SU-DHL-6 (cell line): ENCODE measurements around the gene MLH3.

ENCODE experiments used
- H2AFZ ChIP-seq: fragments of 200-600 bp; sonication (generic); 2 replicates; pipeline ENCODE4 v1.6.1; 2014; ENCODE audit warnings: low read depth, mild to moderate bottlenecking, moderate library complexity, mixed read lengths, antibody characterized with exemption, low read length; ENCODE audit not compliant: severe bottlenecking
- H3F3A ChIP-seq: fragments of 200-600 bp; shearing (Covaris generic); 2 replicates; pipeline ENCODE4 v1.6.0; 2016; ENCODE audit warnings: antibody characterized with exemption, mild to moderate bottlenecking; ENCODE audit not compliant: insufficient read depth
- H3K27ac ChIP-seq: fragments of 200-600 bp; sonication (generic); 2 replicates; pipeline ENCODE4 v1.5.1; 2016; ENCODE audit warnings: low read depth, mild to moderate bottlenecking, low read length, moderate library complexity, mixed read lengths
- H3K27me3 ChIP-seq: fragments of 200-600 bp; sonication (generic), shearing (Covaris generic); 2 replicates; pipeline ENCODE4 v1.6.0; 2014; ENCODE audit warnings: mild to moderate bottlenecking, low read length
- H3K36me3 ChIP-seq: fragments of 200-600 bp; sonication (generic); 2 replicates; pipeline ENCODE4 v1.6.1; 2014; ENCODE audit warnings: mild to moderate bottlenecking, low read length, mixed read lengths
- H3K4me2 ChIP-seq: fragments of 300-600, 200-600 bp; shearing (Covaris generic), sonication (generic); 2 replicates; pipeline ENCODE4 v1.6.0; 2014; ENCODE audit warnings: low read length, low read depth, mild to moderate bottlenecking; ENCODE audit not compliant: poor library complexity, severe bottlenecking
- H3K4me3 ChIP-seq: fragments of 200-600 bp; sonication (generic); 2 replicates; pipeline ENCODE4 v1.5.1; 2014; ENCODE audit warnings: antibody characterized with exemption, low read length, mild to moderate bottlenecking, mixed read lengths; ENCODE audit not compliant: insufficient read depth, poor library complexity, severe bottlenecking
- H3K79me2 ChIP-seq: fragments of 200-600 bp; sonication (generic); 2 replicates; pipeline ENCODE4 v1.6.1; 2014; ENCODE audit warnings: mild to moderate bottlenecking, low read length, moderate library complexity; ENCODE audit not compliant: insufficient read depth
- H3K9ac ChIP-seq: fragments of 200-600 bp; sonication (generic); 2 replicates; pipeline ENCODE4 v1.7.0; 2014; ENCODE audit warnings: mild to moderate bottlenecking, low read length
- H3K9me2 ChIP-seq: fragments of 200-600 bp; sonication (generic); replicated peaks from 2 replicates; pipeline ENCODE4 v1.6.1; 2014; ENCODE audit warnings: low read length; ENCODE audit not compliant: insufficient read depth
- H3K9me3 ChIP-seq: fragments of 200-600 bp; sonication (generic); 2 replicates; pipeline ENCODE4 v1.6.1; 2014; ENCODE audit warnings: low read length, mixed read lengths; ENCODE audit not compliant: insufficient read depth
- H4K20me1 ChIP-seq: fragments of 200-600 bp; sonication (generic); 2 replicates; pipeline ENCODE4 v1.6.1; 2014; ENCODE audit warnings: low read depth, mild to moderate bottlenecking, antibody characterized with exemption, low read length, moderate library complexity, mixed read lengths
- EZH2phosphoT487 ChIP-seq: fragments of 200-600 bp; sonication (generic), shearing (Covaris generic); conservative IDR thresholded peaks from 2 replicates; pipeline ENCODE4 v1.6.1; 2018; ENCODE audit warnings: mild to moderate bottlenecking, antibody characterized with exemption, low read length, moderate library complexity, mixed read lengths
- TF ChIP-seq, protein P1 (sequence below): fragments of 200-600 bp; sonication (generic); IDR thresholded peaks from one replicate; pipeline ENCODE4 v1.5.1; 2017; ENCODE audit warnings: antibody characterized with exemption, mild to moderate bottlenecking, low read length, moderate library complexity; ENCODE audit not compliant: insufficient read depth, poor library complexity, severe bottlenecking

MLH3 gene

DNA sequence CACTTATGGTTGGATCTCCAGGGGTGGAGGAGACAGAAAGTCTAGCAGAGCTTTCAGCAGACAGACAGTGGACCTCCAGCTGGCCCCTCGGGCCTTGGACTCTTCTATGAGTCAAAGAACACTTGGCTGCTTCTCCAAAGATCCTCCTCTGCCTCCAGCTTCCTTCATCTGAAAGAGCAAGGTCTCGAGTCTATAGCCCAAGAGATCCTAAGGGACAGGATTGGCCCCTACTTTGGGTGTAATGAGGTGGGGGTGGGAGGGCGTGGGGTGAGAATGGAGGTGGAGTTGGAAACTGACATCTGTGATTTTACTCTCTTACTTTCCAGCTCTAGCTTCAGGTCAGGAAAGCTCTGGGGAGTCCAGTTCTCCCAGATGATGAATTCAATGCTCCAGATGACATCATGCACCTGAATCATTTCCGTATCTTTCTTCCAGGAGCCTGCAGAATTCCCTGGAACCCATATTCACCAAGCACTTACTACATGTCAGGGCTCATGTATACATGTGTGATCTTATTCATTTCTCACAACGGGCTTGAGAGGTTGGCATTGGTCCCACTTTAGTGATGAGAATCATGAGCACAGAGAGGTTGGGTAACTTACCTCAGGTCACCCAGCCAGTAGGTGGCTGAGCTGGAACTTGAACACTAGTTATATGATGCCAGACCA, 85.6 kb downstream of the MLH3 start:
- Histone ChIP-seq H3K79me2 (no peaks in the 10 kb centered on the region), H3K27ac (no peak overlapping the region), H3K9me2 (no peaks in the 10 kb centered on the region), H3K4me3 (no peak overlapping the region), H3K36me3 (no peaks in the 10 kb centered on the region), H3K9ac (no peak overlapping the region), H3K9me3 (no peaks in the 10 kb centered on the region), H3F3A (no peaks in the 10 kb centered on the region), H3K4me2 (no peak overlapping the region), H4K20me1 (no peaks in the 10 kb centered on the region), H2AFZ (no peak overlapping the region), H3K27me3 (no peaks in the 10 kb centered on the region)
- TF ChIP-seq EZH2phosphoT487: no peak
- TF ChIP-seq, protein P1, sequence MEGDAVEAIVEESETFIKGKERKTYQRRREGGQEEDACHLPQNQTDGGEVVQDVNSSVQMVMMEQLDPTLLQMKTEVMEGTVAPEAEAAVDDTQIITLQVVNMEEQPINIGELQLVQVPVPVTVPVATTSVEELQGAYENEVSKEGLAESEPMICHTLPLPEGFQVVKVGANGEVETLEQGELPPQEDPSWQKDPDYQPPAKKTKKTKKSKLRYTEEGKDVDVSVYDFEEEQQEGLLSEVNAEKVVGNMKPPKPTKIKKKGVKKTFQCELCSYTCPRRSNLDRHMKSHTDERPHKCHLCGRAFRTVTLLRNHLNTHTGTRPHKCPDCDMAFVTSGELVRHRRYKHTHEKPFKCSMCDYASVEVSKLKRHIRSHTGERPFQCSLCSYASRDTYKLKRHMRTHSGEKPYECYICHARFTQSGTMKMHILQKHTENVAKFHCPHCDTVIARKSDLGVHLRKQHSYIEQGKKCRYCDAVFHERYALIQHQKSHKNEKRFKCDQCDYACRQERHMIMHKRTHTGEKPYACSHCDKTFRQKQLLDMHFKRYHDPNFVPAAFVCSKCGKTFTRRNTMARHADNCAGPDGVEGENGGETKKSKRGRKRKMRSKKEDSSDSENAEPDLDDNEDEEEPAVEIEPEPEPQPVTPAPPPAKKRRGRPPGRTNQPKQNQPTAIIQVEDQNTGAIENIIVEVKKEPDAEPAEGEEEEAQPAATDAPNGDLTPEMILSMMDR: no peak

GRCh38 chr14:74964787-74965485, 86.3 kb downstream of the MLH3 start:
- H3K27ac ChIP-seq: no peak overlapping the region
- TF ChIP-seq, protein P1: no peak
- TF ChIP-seq EZH2phosphoT487: no peak
- H3K36me3 ChIP-seq: no peaks in the 10 kb centered on the region
- H3F3A ChIP-seq: no peaks in the 10 kb centered on the region
- H3K9me3 ChIP-seq: no peaks in the 10 kb centered on the region
- H2AFZ ChIP-seq: no peak overlapping the region
- H3K27me3 ChIP-seq: no peaks in the 10 kb centered on the region
- no peaks in the 10 kb centered on the region for H3K9me2 ChIP-seq
- H3K9ac ChIP-seq: no peak overlapping the region
- no peak overlapping the region for H3K4me3 ChIP-seq
- no peaks in the 10 kb centered on the region for H4K20me1 ChIP-seq
- no peaks in the 10 kb centered on the region for H3K79me2 ChIP-seq
- no peak overlapping the region for H3K4me2 ChIP-seq
